Measurements from ENCODE around the gene CCNG1.
"Not testable (repeated sequence)": the region's sequence is repeated elsewhere in the genome, so short reads cannot be mapped to it uniquely, and the experiment has no call there.

Gene CCNG1

GRCh38 chr5:163451489-163451888 lies 14.1 kb downstream of the CCNG1 start:
- Histone ChIP-seq H3K27ac (replicated peaks) (no peak overlapping the region), H3K27me3 (ENCODE audit: insufficient read depth, poor library complexity, severe bottlenecking) (no peaks in the 10 kb centered on the region), H3K4me3 (replicated peaks; ENCODE audit: insufficient read depth, low read length) (no peak overlapping the region)
- TF ChIP-seq POLR2AphosphoS5 (IDR thresholded peaks at IDR 0.05; ENCODE audit: low read depth) (no peak), SPI1 (IDR thresholded peaks at IDR 0.05; ENCODE audit: borderline replicate concordance, low read depth) (no peak), CTCF (IDR thresholded peaks at IDR 0.05; ENCODE audit: insufficient read depth, low read length) (no peak)
- TF ChIP-seq, protein P1, sequence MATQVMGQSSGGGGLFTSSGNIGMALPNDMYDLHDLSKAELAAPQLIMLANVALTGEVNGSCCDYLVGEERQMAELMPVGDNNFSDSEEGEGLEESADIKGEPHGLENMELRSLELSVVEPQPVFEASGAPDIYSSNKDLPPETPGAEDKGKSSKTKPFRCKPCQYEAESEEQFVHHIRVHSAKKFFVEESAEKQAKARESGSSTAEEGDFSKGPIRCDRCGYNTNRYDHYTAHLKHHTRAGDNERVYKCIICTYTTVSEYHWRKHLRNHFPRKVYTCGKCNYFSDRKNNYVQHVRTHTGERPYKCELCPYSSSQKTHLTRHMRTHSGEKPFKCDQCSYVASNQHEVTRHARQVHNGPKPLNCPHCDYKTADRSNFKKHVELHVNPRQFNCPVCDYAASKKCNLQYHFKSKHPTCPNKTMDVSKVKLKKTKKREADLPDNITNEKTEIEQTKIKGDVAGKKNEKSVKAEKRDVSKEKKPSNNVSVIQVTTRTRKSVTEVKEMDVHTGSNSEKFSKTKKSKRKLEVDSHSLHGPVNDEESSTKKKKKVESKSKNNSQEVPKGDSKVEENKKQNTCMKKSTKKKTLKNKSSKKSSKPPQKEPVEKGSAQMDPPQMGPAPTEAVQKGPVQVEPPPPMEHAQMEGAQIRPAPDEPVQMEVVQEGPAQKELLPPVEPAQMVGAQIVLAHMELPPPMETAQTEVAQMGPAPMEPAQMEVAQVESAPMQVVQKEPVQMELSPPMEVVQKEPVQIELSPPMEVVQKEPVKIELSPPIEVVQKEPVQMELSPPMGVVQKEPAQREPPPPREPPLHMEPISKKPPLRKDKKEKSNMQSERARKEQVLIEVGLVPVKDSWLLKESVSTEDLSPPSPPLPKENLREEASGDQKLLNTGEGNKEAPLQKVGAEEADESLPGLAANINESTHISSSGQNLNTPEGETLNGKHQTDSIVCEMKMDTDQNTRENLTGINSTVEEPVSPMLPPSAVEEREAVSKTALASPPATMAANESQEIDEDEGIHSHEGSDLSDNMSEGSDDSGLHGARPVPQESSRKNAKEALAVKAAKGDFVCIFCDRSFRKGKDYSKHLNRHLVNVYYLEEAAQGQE (IDR thresholded peaks at IDR 0.05; ENCODE audit: insufficient replicate concordance, low read depth), result no peak
- no peak for DNase-seq (ENCODE audit: low read depth in 1 of 2, low spot score in 1 of 2)

GRCh38 chr5:163453705-163454104 lies 16.3 kb downstream of the CCNG1 start:
- TF ChIP-seq, protein P1 (IDR thresholded peaks at IDR 0.05; ENCODE audit: insufficient replicate concordance, low read depth), result no peak
- no peak for TF ChIP-seq GABPA (IDR thresholded peaks at IDR 0.05; ENCODE audit: low read depth)
- TF ChIP-seq POLR2AphosphoS5 (IDR thresholded peaks at IDR 0.05; ENCODE audit: low read depth), result no peak
- no peak for TF ChIP-seq SPI1 (IDR thresholded peaks at IDR 0.05; ENCODE audit: borderline replicate concordance, low read depth)
- no peak for TF ChIP-seq CTCF (IDR thresholded peaks at IDR 0.05; ENCODE audit: insufficient read depth, low read length)
- Histone ChIP-seq H3K27me3 (ENCODE audit: insufficient read depth, poor library complexity, severe bottlenecking) (no peaks in the 10 kb centered on the region), H3K4me3 (replicated peaks; ENCODE audit: insufficient read depth, low read length) (no peak overlapping the region), H3K27ac (replicated peaks) (no peak overlapping the region)
- no peak for DNase-seq (ENCODE audit: low read depth in 1 of 2, low spot score in 1 of 2)

- H3K27ac ChIP-seq (replicated peaks); DNase-seq (ENCODE audit: low read depth in 1 of 2, low spot score in 1 of 2); H3K27me3 ChIP-seq (ENCODE audit: insufficient read depth, poor library complexity, severe bottlenecking); H3K4me3 ChIP-seq (replicated peaks; ENCODE audit: insufficient read depth, low read length): not testable (repeated sequence)
Observed at GRCh38 chr5:163455406-163455805, 18.0 kb downstream of the CCNG1 start.

- TF ChIP-seq SPI1 (IDR thresholded peaks at IDR 0.05; ENCODE audit: borderline replicate concordance, low read depth) (no peak), CTCF (IDR thresholded peaks at IDR 0.05; ENCODE audit: insufficient read depth, low read length) (no peak), POLR2AphosphoS5 (IDR thresholded peaks at IDR 0.05; ENCODE audit: low read depth) (no peak), GABPA (IDR thresholded peaks at IDR 0.05; ENCODE audit: low read depth) (no peak)
- TF ChIP-seq, protein P1 (IDR thresholded peaks at IDR 0.05; ENCODE audit: insufficient replicate concordance, low read depth), result no peak
- Histone ChIP-seq H3K4me3 (replicated peaks; ENCODE audit: insufficient read depth, low read length) (no peak overlapping the region), H3K27ac (replicated peaks) (no peak overlapping the region), H3K27me3 (ENCODE audit: insufficient read depth, poor library complexity, severe bottlenecking) (no peaks in the 10 kb centered on the region)
- DNase-seq (ENCODE audit: low read depth in 1 of 2, low spot score in 1 of 2), result no peak
Observed at GRCh38 chr5:163456029-163456589, 18.7 kb downstream of the CCNG1 start.

Measured in HL-60 (cell line).